IMR-90 (cell line): ENCODE measurements around the gene RAB26. TPM values are rescaled to one million over a fixed set of nuclear protein-coding genes. Genes with fewer than 3 reads are reported as not detected.
"Not testable (repeated sequence)": the region's sequence is repeated elsewhere in the genome, so short reads cannot be mapped to it uniquely, and the experiment has no call there.

ENCODE experiments used
- ATAC-seq: fragments of 200-7000 bp; cut with Tn5 transposase; 2 replicates; pipeline ENCODE4 v1.9.1; 2020; ENCODE audit warnings: low read depth, mild to moderate bottlenecking, moderate library complexity
- BruUV-seq: library from RNA; stranded (reverse); fragments of 400-500 nt; replicated peaks from 2 replicates; lab custom pipeline; 2021; lab: Mats Ljungman, UMichigan
- CTCF ChIA-PET: fragments of 300-600 bp; formaldehyde crosslinking; extraction: SDS; loops from one replicate; lab custom pipeline; 2021; ENCODE audit warnings: antibody characterized with exemption; lab: Yijun Ruan, JAX
- POLR2A ChIA-PET: fragments of 300-600 bp; sonication (Branson Sonifier 250); formaldehyde crosslinking; loops from one replicate; lab custom pipeline; 2022; ENCODE audit warnings: antibody characterized with exemption; ENCODE audit not compliant: unreplicated experiment; lab: Charles Lee
- DNase-seq: peaks from one replicate; pipeline ENCODE4 v3.0.0; 2013
- H2AFZ ChIP-seq: replicated peaks from 2 replicates; pipeline ENCODE3; 2013; ENCODE audit warnings: low read length, mild to moderate bottlenecking; ENCODE audit not compliant: poor library complexity
- H2AK5ac ChIP-seq: 2 replicates; pipeline ENCODE4 v1.6.1; 2013; ENCODE audit warnings: low read depth, low read length, inconsistent platforms
- H2AK9ac ChIP-seq: replicated peaks from 2 replicates; pipeline ENCODE3; 2013; ENCODE audit warnings: mild to moderate bottlenecking, low read depth, low read length, moderate library complexity; ENCODE audit not compliant: poor library complexity
- H2BK120ac ChIP-seq: 2 replicates; pipeline ENCODE4 v1.6.1; 2013; ENCODE audit warnings: low read depth, low read length, inconsistent platforms
- H2BK15ac ChIP-seq: 3 replicates; pipeline ENCODE4 v1.6.1; 2013; ENCODE audit warnings: low read depth, low read length, inconsistent platforms
- H2BK20ac ChIP-seq: 2 replicates; pipeline ENCODE4 v1.6.1; 2013; ENCODE audit warnings: low read depth, mild to moderate bottlenecking, inconsistent platforms, low read length, moderate library complexity
- H2BK5ac ChIP-seq: 2 replicates; pipeline ENCODE4 v1.6.1; 2013; ENCODE audit warnings: mild to moderate bottlenecking, low read depth, low read length, inconsistent platforms; ENCODE audit not compliant: poor library complexity, severe bottlenecking
- H3K14ac ChIP-seq: replicated peaks from 2 replicates; pipeline ENCODE4 v1.6.1; 2013; ENCODE audit warnings: low read depth, low read length, inconsistent platforms
- H3K18ac ChIP-seq: 2 replicates; pipeline ENCODE4 v1.6.1; 2013; ENCODE audit warnings: low read depth, low read length, control low read depth
- H3K23ac ChIP-seq: 2 replicates; pipeline ENCODE4 v1.6.1; 2013; ENCODE audit warnings: low read depth, low read length, inconsistent platforms
- H3K27ac ChIP-seq: 2 replicates; pipeline ENCODE4 v1.5.1; 2013; ENCODE audit warnings: mild to moderate bottlenecking, control low read depth, low read length; ENCODE audit not compliant: insufficient read depth
- H3K27me3 ChIP-seq: 2 replicates; pipeline ENCODE4 v1.6.1; 2013; ENCODE audit warnings: low read length; ENCODE audit not compliant: control insufficient read depth, insufficient read depth
- H3K36me3 ChIP-seq: 2 replicates; pipeline ENCODE4 v1.6.1; 2013; ENCODE audit warnings: low read length, mixed read lengths; ENCODE audit not compliant: control insufficient read depth, insufficient read depth
- H3K4ac ChIP-seq: 2 replicates; pipeline ENCODE4 v1.6.1; 2013; ENCODE audit warnings: low read depth, low read length, inconsistent platforms
- H3K4me1 ChIP-seq: 2 replicates; pipeline ENCODE4 v1.6.1; 2013; ENCODE audit warnings: low read length, mixed read lengths; ENCODE audit not compliant: control insufficient read depth, insufficient read depth
- H3K4me2 ChIP-seq: 2 replicates; pipeline ENCODE4 v1.6.1; 2013; ENCODE audit warnings: low read depth, mild to moderate bottlenecking, control low read depth, low read length, moderate library complexity
- H3K4me3 ChIP-seq: 2 replicates; pipeline ENCODE4 v1.5.1; 2013; ENCODE audit warnings: low read depth, mild to moderate bottlenecking, control low read depth, low read length, moderate library complexity; ENCODE audit not compliant: insufficient read depth
- H3K56ac ChIP-seq: 2 replicates; pipeline ENCODE4 v1.6.1; 2013; ENCODE audit warnings: low read length, inconsistent platforms; ENCODE audit not compliant: insufficient read depth; ENCODE audit errors: extremely low read depth
- H3K79me1 ChIP-seq, 2 experiments: 2 replicates each; pipeline ENCODE4 v1.6.1; 2013; ENCODE audit warnings: low read length in 2 of 2, inconsistent platforms in 1 of 2, low read depth in 1 of 2
- H3K9ac ChIP-seq: 2 replicates; pipeline ENCODE4 v1.6.1; 2013; ENCODE audit warnings: low read depth, low read length, control low read depth
- H3K9me1 ChIP-seq: 2 replicates; pipeline ENCODE4 v1.6.1; 2013; ENCODE audit warnings: low read length, inconsistent platforms; ENCODE audit not compliant: insufficient read depth
- H3K9me3 ChIP-seq: 2 replicates; pipeline ENCODE4 v1.6.1; 2013; ENCODE audit warnings: low read length; ENCODE audit not compliant: control insufficient read depth, insufficient read depth
- H4K20me1 ChIP-seq: 2 replicates; pipeline ENCODE4 v1.6.1; 2013; ENCODE audit warnings: low read length, inconsistent platforms; ENCODE audit not compliant: insufficient read depth
- H4K5ac ChIP-seq: 2 replicates; pipeline ENCODE4 v1.6.1; 2013; ENCODE audit warnings: mild to moderate bottlenecking, low read depth, low read length, control low read depth
- H4K8ac ChIP-seq, 2 experiments: 2 replicates each; pipeline ENCODE4 v1.6.1; 2013; ENCODE audit warnings: low read depth in 2 of 2, low read length in 2 of 2, control low read depth in 1 of 2, inconsistent platforms in 1 of 2
- H4K91ac ChIP-seq: 2 replicates; pipeline ENCODE4 v1.6.1; 2013; ENCODE audit warnings: low read depth, low read length, inconsistent platforms; ENCODE audit not compliant: insufficient read depth
- WGBS, 2 experiments: methylation state at CpG; one replicate each; pipeline versions ENCODE4 v1.1.5 to v1.1.7; 2013; ENCODE audit warnings: missing lambda C conversion rate in 2 of 2; ENCODE audit not compliant: insufficient read length in 1 of 2; ENCODE audit errors: extremely low coverage in 2 of 2; 5-methylcytosine and 5-hydroxymethylcytosine counted together
- dilution Hi-C: fragments of 300-500 bp; cut with HindIII; formaldehyde crosslinking; loops from one replicate; pipeline ENCODE4 v1.14.3; 2018; ENCODE audit warnings: low sequenced_read_pairs; ENCODE audit not compliant: unreplicated experiment
- in situ Hi-C: fragments of 300-500 bp; cut with MboI; formaldehyde crosslinking; loops from 3 replicates; pipeline ENCODE4 v1.14.3; 2019; ENCODE audit warnings: low sequenced_read_pairs, inconsistent platforms, mixed read lengths
- intact Hi-C: fragments of 100-400 bp; cut with micrococcal nuclease; formaldehyde crosslinking; loops from 2 replicates; pipeline ENCODE4 v1.10.0; 2022
- polyA plus RNA-seq, 3 experiments: library from polyadenylated mRNA; depleted of rRNA; stranded (reverse); fragments of >200 nt; gene quantifications; 2 replicates each; pipeline ENCODE4 v1.2.3, GENCODE V29; 2012; ENCODE audit warnings: low replicate concordance in 1 of 3
- total RNA-seq: library from RNA; depleted of rRNA; stranded (reverse); fragments of >200 nt; gene quantifications from 2 replicates; pipeline ENCODE4 v1.2.3, GENCODE V29; 2012

The RAB26 gene
- total and polyA plus RNA-seq, 2 of the 4 experiments (the other 2 are of a cell fraction) = 1.1 to 4.5 TPM

DNA sequence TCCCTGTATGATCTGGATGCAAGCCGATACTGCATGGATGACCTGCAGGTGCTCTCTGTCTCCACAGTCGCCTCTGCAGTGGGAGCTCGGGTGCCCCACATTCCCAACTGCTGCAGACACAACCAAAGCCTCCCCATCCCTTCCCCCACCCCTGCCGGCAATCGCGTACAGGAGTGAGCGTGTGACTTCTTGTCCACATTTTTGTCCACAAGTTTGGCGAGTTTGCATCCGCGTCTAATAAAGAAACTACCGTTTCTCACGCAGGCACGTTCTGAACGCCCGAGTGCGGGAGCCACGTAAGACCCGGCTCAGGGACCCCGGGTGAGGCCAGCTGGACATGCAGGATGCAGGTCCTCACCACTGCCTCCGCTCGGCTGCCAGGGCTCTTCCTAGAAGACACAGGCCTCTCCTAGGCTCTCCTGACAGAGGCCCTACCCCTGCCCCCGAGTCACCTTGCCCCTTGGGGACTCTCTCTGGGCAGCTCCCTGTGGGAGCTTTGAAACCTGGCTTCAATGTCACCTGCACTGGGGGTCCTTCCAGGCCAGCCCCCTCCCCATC lies 18.5 kb upstream of the RAB26 start:
- dilution Hi-C loops = not testable (repeated sequence)

DNA sequence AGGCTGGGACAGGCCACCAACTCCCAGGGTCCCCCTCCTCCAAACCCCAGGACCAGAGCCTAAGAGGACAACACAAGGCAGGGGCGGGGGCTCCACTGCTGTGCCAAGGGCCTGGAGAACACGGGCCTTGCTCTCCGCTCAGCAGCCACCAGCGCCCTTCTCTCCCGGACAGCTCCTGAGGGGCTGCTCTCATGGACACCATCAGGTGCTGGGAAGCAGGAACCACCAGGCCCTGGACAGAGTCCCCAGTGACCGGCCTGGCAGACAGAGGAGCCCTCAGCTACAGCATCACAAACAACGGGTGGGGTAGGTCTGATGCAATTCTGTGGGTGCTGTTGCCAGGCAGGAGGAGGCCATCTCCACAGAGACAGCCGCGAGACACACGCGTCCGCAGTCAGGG lies 14.6 kb upstream of the RAB26 start:
- dilution Hi-C loops, POLR2A ChIA-PET, ATAC-seq, CTCF ChIA-PET, H2BK20ac ChIP-seq, H3K4me1 ChIP-seq, H3K23ac ChIP-seq, H2AFZ ChIP-seq, H3K56ac ChIP-seq, H4K5ac ChIP-seq, H3K18ac ChIP-seq, H2BK120ac ChIP-seq, H3K27me3 ChIP-seq, H3K4me2 ChIP-seq, BruUV-seq, H3K36me3 ChIP-seq, in situ Hi-C loops, H3K14ac ChIP-seq, H4K8ac ChIP-seq, H3K9ac ChIP-seq, H3K27ac ChIP-seq, H3K9me1 ChIP-seq, H3K4ac ChIP-seq, H2BK15ac ChIP-seq, H3K9me3 ChIP-seq, DNase-seq, H3K4me3 ChIP-seq, intact Hi-C loops, H2BK5ac ChIP-seq, H2AK5ac ChIP-seq, H3K79me1 ChIP-seq, H2AK9ac ChIP-seq, H4K91ac ChIP-seq: not testable (repeated sequence)
- H4K20me1 ChIP-seq = peaks cover 15% of the 10 kb centered on the region
- no CpG with 5 or more reads among the region's 12 CpGs for WGBS, 2 experiments

More for the DNA sequence above, 18.5 kb upstream of the RAB26 start:
- H3K79me1 ChIP-seq = peaks cover 7 to 17% of the 10 kb centered on the region in 2 experiments; a peak in 3 of 4 replicates
- H3K9ac ChIP-seq, intact Hi-C loops, CTCF ChIA-PET, H2BK20ac ChIP-seq, in situ Hi-C loops, DNase-seq, H2AK5ac ChIP-seq, H2BK15ac ChIP-seq, POLR2A ChIA-PET, H4K5ac ChIP-seq, H3K9me3 ChIP-seq, H4K91ac ChIP-seq, H3K4me2 ChIP-seq, H2BK5ac ChIP-seq, H3K36me3 ChIP-seq, H2AK9ac ChIP-seq, H3K18ac ChIP-seq, H4K8ac ChIP-seq, H3K27ac ChIP-seq, H2AFZ ChIP-seq, H3K56ac ChIP-seq, H3K4ac ChIP-seq, BruUV-seq, H2BK120ac ChIP-seq, ATAC-seq, H3K27me3 ChIP-seq, H3K14ac ChIP-seq, H3K4me3 ChIP-seq, H3K23ac ChIP-seq, H3K9me1 ChIP-seq: not testable (repeated sequence)
- H4K20me1 ChIP-seq = peaks cover 33% of the 10 kb centered on the region
- WGBS, 2 experiments = 55% methylated on average over 4 of the region's 22 CpGs; no CpG with 5 or more reads in 1 of the 2 experiments
- H3K4me1 ChIP-seq = peaks cover 21% of the 10 kb centered on the region
